ENCODE measurements around the gene PTPN1.

PTPN1 gene

DNA sequence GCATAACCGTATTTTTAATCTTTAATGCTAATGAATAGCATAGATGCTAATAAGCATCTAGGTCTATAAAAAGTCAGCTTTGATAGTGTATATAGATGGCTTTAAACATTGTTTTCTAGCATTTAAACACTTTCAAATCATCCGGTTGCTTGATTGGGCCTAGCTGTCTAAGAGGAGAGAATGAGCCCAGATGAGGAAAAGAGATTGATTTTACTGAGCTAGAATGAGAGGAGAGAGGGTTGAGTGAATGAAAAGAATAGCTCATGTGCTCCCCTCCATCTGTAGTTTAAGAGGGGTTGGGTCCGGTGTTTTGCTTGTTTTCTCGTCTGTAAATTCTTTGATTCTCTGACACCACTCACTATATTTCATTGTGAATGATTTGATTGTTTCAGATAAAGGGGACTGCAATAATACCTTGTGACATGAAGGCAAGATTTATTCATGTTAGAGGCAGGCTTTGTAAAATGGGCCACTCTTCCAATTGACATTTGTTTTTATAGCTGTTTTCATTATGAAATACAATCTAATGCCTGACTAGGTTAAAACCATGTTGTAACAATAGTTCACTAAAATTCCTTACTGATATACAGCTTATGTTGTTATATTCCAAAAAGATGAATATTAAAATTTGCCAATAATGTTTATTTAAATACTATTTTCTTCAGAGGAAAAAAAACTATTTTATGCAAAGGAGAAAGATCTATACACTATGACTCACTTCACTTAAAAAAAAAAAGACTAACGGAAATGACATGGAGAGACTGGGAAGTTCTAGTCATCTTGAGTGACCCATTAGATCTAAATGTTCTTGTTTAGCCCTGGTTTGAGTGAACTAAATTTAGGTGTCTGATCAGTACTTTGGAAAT, 3.2 kb downstream of the PTPN1 start:
- peak in 1 of 5 experiments; percentile 28 for DNase-seq

DNA sequence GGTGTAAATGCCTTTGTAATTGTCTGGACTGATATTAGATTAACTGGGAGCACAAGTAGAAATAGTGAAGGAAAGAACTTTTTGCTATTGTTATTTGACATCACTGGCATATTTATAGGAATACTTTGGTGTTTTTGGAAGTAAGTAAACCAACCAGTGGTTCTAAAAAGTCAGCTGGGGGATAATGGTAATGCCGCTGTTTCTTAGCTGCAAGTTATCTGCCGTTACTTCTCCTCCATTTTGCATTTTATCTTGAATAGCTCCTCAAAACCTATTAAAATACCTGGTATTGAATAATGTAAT, 3.8 kb downstream of the PTPN1 start:
- DNase-seq, result no peak

DNA sequence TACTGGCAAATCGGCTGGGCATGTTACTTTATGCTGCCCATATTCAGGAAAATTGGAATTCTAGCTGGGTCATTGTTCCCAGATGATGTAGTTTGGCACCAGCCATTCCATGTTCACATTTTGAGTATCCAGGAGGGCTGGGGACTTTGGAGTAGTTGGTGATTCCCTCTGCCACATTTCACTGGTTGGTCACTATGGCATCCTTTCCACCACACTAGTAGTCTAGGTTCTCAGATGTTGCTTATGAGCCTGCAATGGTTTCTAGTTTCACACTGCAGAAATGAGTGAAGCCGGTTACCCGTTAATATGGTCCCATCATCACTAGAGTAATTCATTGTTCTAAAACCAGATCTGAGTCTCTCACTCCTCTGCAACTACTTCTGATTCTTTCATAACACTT, 4.6 kb downstream of the PTPN1 start:
- DNase-seq, result peak in 1 of 5 experiments; percentile 69

DNA sequence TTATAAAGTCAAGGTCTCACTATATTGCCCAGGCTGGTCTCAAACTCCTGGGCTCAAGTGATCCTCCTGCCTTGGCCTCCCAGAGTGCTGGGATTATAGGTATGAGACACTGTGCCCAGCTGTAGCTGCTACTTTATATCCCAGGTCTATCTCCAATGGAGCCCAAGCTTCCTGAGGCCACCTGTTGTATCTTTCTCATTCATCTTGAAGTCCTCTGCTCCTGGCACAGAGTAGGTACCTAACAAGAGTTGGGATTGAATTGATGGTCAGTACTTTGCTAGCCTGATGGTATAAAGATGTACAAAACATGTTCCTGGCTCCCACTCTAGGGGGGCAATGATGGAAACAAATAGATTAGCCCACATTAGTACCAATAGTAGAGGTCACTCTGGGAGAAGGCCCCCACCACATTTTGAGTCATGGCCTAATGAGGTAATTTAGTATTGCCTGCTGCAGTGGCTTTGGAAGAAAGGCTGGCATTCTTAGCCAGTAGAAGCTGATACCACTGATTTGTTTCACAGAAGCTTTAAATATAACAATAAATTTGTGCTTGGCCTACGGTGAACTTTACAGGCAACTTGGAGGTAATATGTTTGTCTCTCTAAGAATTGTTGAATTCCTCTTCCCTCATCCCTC, 5.4 kb downstream of the PTPN1 start:
- DNase-seq, result no peak

DNA sequence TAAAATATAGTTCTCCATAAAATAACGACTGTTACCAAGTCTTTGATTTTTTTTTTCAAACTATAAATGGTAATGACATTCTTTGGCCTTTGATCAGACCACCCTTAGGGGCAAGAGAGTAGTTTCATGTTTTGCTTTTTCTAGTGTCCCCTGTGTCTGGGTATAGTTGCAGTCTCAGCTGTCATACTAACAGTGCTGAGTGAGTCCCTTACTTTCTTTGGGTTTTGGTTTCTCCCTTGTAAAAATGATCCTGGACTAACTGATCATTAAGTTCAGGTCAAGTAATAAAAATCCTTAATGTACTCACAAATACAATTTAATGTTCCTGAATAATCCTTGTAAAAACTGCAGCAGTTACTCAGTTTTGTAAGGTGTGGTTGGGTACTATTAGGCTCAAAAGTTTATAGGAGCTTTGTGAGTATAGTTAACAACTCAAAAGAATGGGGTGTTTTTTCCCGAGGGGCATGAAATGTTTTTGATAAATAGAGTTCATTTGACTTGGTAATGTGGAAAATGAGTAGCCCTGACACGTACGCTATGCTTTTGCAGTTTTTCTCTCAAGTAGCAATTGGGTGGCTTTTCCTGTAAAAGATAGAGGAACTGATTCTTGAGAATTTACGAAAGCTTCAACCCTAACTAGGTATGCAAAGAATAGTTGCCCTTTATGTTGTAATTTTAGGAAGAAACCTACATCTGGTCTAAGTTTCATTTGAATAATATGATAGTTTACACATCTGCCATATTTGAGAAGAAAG, 6.2 kb downstream of the PTPN1 start:
- DNase-seq, result peak in 1 of 5 experiments; percentile 60

DNA sequence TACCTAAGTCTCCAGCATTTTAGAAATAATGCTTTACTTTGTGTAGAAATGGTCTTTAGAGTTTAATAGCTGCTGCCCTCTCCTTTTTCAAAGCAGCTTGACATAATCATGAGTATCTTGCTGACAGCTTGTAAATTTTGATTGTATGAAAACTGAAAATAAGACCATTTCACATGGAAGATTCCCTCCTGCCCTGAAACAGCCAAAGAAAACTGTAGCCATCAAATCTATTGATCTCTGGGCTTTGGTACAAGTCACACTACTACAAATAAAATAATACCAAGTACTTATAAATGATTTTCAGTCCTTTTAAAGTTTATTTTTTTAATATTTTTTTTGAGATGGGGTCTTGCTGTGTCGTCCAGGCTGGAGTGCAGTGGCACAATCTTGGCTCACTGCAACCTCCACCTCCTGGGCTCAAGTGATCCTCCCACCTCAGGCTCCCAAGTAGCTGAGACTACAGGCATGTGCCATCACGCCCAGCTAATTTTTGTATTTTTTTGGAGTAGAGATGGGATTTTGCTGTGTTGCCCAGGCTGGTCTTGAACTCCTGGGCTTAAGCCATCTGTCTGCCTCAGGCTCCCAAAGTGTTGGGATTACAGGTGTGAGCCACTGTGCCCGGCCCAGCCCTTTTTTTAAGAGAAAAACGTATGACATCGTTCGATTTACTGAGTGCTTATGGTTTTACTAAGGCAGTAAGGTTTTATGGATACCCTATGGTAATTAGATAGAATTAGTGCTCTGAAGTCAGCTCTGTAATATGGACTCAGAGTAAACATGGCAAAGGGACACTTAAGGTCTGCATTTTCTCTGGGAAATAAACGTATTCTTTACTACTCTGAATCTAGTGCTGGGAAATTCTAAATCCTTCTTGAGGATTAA, 7.0 kb downstream of the PTPN1 start:
- no peak for DNase-seq

DNA sequence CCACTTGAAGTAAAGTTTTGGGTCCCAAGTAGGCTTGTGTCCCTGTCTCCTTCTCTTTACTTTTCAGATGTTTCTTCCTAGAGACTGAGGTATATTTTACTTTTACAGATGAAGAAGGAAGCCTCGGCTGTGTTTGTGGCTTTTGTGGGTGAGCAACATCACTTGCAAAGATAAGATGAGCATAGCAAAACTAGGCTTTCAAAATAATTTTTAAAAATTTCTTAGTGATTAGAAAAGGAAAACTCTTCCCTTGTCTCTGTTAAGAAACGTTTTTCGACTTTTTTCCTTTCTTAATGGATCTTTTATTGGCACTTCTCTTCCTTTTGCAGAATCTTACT, 7.6 kb downstream of the PTPN1 start:
- peak in 1 of 5 experiments; percentile 75 for DNase-seq

DNA sequence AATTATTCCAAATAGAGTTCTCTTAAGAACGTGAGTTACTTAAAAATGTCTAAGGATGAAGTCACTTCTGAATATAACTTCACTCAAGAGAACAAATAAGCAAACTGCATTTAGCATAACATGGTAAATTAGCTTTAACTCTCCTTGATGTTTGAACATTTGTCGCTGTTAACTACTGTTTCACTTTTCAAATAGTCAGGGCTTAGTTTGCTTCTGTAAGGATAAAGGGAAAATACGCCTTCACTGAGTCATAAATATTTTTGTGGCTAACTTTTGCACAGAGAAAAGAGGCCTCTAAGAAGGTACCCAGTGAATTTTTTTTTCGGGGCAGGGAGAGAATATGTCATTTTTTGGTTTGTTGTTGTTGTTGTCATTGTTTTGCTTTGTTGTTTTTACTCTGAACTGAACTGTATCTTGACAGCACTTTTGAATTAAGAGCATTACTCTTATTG, 8.1 kb downstream of the PTPN1 start:
- peak in 1 of 5 experiments; percentile 65 for DNase-seq

DNA sequence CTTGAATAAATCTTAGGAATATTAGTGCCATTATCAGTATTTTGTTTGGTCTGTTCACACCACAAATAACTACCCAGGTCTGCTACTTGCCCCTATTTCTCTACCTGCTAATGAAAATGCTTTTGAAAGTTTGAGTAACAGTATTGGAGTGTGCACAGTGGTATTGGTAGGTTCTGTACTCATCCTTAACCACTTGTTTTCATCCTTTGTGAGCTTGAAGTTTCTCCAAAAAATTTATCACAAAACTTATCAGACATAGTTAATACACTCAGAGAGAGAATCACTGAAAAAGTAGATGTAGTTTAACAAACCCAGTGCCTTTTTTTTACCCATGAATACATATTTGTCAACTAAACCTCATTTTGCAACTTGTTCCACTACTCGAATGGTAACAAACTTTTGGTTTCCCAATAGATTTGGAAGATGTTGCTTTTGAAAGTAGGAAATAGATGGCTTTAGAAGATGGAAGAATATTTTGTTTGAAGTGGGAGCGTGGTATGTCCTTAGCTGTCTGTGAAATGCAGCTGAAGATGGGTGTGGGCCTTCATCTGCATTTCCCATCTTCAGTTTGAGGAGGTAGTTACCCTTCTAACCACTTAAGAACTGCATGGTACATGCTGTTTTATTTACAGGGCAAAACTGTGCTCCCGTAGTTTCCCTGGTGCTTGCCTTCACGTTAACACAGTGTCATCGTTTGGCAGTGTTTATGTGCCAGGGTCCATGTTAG, 9.0 kb downstream of the PTPN1 start:
- DNase-seq, result peak in 1 of 5 experiments; percentile 60

DNA sequence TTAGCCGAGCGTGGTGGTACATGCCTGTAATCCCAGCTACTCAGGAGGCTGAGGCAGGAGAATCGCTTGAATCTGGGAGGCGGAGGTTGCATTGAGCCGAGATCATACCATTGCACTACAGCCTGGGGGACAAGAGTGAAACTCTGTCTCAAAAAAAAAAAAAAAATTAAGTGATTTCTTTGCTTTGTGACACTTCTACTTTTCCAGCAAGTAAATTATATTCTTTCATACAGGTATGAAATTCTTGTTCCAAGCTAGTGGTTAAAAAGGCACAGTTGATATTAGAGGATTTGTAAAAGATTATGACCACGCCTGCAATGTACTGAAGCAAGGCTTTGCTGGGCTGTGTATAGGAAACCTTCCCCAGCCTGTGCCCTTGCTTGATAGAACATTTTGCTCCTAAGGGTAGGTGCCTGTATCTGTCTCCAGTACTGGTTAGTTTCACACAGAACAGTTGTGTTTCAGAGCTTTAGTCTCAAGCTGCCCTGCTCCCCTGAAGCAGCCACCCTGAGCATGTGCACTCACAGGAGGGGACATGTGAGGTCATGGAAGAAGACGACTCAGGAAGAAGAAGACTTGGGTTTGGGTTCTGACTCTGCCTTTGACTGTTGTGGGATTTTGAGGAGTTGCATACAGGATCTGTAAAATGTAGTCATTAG, 10.2 kb downstream of the PTPN1 start:
- DNase-seq, result peak in 2 of 5 experiments; percentile 17 to 56

DNA sequence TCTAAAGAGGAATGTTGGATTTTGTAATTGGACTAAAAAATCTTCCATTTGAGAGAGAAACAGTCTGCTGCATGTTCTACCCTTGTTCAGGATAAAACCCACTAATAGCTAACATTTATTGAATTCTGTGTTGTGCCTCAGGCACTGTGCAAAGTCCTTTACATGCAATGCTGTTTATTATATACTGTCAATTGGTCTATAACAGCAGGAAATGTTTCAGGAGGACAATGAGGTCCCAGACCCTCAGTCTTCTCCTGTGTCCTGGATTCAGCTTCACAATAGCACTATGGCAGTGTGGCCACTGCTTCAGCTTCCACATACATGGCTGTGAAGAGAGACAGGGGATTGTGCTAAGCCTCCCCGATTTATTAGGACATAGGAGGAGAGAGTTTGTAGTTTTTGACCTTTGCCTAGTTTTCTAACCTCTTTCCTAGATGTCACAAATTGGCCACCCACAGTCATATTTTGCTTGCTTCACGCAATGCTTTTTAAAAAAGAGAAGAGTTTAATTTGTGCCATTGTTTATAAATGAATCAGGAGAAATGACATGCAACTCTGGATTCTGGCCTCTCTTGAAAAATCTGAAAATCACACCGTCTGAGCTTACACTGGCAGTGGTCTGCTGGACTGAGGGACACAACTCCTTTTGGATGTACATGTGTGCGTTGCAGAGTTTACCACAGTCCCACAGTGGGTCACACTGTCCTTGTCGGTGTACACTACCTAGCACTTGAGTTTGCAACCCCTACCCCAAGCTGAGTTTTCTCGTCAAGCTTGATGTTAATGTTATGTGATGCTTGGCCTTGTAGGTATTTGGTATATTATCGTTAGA, 11.3 kb downstream of the PTPN1 start:
- DNase-seq, result no peak

DNA sequence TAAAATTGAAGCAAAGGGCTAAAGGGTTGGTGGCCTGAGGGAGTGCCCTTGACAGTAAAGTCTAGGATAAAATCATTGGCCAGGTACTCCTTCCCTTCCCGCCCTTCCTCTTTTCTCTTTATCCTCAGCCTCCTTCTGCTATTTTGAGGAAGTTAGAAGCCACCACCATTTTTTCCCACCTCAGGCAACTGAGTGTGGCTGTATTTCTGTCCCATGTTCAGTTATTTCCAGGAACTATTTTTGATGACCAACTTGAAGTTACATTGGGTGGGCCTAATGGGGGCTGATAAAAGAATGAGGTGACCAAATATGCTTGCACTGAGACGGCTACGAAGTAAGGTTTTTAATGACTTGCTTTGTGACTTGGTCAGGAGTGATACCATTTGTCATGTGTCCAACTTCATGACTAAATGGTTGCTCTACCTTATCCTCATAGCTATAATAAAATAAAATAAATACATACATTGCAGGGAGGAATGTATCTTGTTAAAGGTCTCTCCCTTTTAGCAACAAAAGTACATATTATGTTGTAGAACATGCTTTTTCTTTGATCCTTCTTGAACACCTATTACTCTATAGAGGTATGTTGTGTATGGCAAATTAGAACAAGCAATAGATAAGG, 12.0 kb downstream of the PTPN1 start:
- DNase-seq, result no peak

DNA sequence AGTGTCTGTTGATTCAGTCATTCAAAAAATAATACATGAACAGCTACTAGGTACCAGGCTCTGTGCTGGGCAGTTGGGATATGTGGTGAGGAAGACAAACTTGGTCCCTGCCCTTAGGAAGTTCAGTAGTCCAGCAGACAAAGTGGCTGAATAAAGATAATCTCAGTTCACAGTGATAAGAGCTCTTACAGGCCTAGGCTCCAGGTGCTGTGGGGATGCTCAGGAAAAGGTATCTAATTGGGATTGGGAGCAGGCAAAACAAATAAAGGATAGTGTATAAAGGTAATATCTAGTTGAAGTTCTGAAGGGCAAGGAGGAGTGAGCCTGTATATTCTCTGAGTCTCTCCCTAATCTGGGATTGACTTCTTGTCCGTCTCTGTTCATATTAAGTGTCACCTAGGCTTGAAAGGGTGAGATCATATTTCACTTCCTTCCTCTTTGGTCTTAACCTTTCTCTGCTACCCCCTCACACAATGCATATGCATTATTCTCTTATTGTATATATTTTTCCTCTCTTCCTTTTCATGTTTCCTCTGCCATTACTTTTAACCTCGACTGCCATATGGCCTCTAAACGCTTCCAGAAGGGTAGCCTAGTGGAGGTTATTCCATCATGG, 13.5 kb downstream of the PTPN1 start:
- DNase-seq, result peak in 1 of 5 experiments; percentile 20

DNA sequence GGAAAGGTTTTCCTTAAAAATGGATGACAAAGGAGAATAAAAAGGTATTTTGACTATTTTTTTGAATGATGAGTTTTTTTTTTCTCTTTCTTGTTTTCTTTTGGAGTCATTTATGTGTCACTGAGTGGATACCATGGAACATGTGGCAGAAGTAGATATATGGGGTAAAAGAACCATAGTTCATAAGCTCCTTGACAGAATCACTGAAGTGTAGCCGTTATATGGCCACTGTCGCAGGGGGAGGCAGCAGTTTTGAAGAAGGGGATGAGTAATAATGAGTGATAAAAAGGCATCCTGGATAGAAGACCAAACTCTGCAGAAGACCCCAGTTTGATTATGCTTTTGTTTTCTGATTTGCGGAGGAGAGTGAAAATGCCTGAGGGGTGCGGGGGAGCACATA, 15.5 kb downstream of the PTPN1 start:
- DNase-seq, result no peak

DNA sequence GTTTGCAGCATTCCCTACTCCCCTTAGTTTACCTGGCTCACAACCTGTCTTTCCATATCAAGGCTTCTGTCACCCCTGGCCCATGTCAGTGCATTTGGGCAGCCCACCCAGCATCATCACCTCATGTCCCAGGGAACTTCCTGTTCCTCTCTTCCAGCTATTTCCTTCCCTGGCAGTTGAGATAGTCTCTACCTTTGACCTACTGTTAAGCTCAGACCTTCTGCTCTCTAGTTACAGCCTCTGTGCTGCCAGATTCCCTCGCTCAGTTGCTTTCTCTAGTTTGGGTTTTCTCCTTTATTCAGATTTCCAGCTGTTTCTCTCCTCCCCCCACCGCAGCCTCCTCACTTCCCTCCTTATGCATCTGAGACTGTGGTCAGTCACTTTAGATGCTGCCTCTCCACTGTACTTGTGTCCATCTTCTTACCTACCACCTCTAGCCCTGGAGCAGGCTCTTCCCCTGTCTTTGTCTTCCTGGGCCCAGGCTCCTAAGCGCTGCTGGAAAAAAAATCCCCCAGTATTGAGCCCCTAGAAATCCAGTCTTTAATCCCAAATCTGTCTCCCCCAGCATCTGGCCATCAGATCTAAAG, 16.3 kb downstream of the PTPN1 start:
- DNase-seq, result no peak

DNA sequence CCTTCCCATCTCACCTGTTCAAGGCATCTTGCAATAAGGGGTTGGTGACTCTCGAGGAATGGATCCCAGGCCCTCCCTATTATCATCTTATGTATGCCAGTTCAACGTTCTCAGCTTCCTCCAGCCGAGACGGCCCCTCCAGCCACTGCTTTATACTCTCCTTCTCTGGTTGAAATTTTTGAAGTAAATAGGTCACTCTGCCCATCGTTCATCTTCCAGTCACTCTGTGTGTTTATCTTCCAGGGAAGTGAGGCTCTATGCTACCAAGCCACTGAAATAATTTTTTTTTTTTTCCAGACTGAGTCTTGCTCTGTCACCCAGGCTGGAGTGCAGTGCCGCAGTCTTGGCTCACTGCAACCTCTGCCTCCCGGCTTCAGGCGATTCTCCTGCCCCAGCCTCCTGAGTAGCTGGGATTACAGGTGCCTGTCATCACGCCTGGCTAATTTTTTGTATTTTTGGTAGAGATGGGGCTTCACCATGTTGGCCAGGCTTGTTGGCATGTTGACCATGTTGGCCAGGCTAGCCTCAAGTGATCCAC, 17.0 kb downstream of the PTPN1 start:
- no peak for DNase-seq

DNA sequence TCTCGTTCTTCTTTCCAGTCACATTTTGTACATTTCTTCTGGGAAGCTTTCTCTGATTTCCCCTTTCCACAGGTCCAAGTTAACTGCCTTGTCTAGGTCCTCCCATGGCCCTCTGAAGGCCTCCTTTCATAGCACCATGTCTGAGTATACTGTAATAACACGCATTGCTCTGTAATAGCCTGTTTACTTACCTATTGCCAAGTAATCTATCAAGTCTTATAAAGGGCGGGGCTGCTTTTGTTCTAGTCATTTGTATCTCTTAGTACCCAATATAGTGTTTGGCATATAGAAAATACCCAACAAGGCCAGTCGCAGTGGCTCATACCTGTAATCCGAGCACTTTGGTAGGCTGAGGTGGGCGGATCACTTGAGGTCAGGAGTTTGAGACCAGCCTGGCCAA, 17.9 kb downstream of the PTPN1 start:
- DNase-seq, result no peak

DNA sequence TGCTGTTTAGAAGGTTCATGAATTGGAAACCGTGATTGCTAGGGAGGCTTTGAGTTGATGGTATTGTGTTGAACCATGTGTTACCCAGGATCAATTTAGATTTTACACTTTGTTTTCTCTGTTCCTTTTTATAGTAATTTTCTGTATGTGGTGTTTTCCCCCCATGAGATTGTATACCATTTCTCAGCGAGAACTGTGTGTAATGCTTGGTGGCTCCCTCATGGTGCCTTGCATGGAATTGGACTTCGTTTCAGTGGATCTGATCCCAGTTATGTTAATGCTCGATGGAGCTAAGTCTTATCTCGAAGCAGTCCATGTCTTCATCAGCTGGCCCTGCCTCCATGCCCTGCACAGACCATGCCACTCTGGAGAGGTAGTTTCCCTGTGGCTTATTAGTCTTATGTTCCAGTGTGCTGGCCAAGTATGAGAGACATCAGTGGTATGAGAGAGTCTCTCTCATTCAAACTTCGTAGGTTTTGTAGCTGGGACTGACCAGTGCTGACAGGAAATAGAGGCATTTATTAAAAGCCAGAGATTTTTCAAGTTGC, 18.7 kb downstream of the PTPN1 start:
- no peak for DNase-seq

DNA sequence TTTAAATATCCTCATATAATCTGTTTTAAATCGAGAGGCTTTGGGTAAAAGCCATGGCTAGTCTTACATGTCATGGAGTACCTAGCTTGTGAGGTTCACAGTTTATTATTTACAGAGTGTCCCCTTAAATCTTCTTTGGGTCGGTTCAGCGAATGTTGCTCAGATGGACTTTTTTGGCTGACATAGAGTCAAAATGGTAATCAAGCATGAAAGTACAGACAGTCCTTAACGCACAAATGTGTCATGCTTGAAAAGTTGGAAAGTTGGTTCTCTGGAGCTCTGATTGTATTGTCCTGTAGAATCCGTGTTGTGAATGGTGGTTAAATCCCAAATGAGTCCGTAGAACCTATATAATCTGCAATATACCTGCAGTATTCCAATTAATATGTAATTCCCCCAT, 22.0 kb downstream of the PTPN1 start:
- no peak for DNase-seq
